GM12864 (cell line): Measurements from ENCODE around the gene TEKT4.
"Not testable (repeated sequence)": the region's sequence is repeated elsewhere in the genome, so short reads cannot be mapped to it uniquely, and the experiment has no call there.

Experiments used
- DNase-seq: peaks from one replicate; pipeline ENCODE4 v3.0.0-alpha.2; 2011; ENCODE audit warnings: low read depth
- H3K4me3 ChIP-seq: 2 replicates; pipeline ENCODE4 v1.5.1; 2011; ENCODE audit warnings: mild to moderate bottlenecking, low read depth, low read length, control low read depth
- CTCF ChIP-seq: IDR thresholded peaks from 2 replicates; pipeline ENCODE4 v1.5.1; 2011; ENCODE audit warnings: low read depth, mild to moderate bottlenecking, moderate library complexity, low read length, control low read depth, inconsistent platforms; ENCODE audit errors: missing control alignments

The TEKT4 gene

GRCh38 chr2:94879982-94880377 is 8.8 kb downstream of the TEKT4 start:
- no peak for DNase-seq
- TF ChIP-seq CTCF = no peak
- no peak overlapping the region for H3K4me3 ChIP-seq

GRCh38 chr2:94880507-94880906 is 9.3 kb downstream of the TEKT4 start:
- no peak overlapping the region for H3K4me3 ChIP-seq
- TF ChIP-seq CTCF = no peak
- DNase-seq = no peak

GRCh38 chr2:94881070-94881469 is 9.8 kb downstream of the TEKT4 start:
- no peak overlapping the region for H3K4me3 ChIP-seq
- TF ChIP-seq CTCF = no peak
- DNase-seq = no peak

GRCh38 chr2:94890234-94890633 is 19.0 kb downstream of the TEKT4 start:
- no peak for TF ChIP-seq CTCF
- no peak for DNase-seq
- H3K4me3 ChIP-seq = no peak overlapping the region

GRCh38 chr2:94895273-94895672 is 24.0 kb downstream of the TEKT4 start:
- DNase-seq = not testable (repeated sequence)

GRCh38 chr2:94906976-94907375 is 35.7 kb downstream of the TEKT4 start:
- DNase-seq, H3K4me3 ChIP-seq: not testable (repeated sequence)

More at GRCh38 chr2:94895273-94895672, 24.0 kb downstream of the TEKT4 start:
- H3K4me3 ChIP-seq = not testable (repeated sequence)

- no peak for TF ChIP-seq CTCF
- no peak for DNase-seq
- H3K4me3 ChIP-seq = no peak overlapping the region
These were observed 52.0 kb downstream of the TEKT4 start for GRCh38 chr2:94923196-94923595.

- DNase-seq, H3K4me3 ChIP-seq: not testable (repeated sequence)
These were observed 53.8 kb downstream of the TEKT4 start for GRCh38 chr2:94924999-94925398.
